SHP77 (cell line): ENCODE measurements around the gene TNK1.

Experiments used
- DNase-seq, 2 experiments: peaks; one replicate each; lab custom pipeline; 2025; lab: John Stamatoyannopoulos, UW

TNK1 gene

DNA sequence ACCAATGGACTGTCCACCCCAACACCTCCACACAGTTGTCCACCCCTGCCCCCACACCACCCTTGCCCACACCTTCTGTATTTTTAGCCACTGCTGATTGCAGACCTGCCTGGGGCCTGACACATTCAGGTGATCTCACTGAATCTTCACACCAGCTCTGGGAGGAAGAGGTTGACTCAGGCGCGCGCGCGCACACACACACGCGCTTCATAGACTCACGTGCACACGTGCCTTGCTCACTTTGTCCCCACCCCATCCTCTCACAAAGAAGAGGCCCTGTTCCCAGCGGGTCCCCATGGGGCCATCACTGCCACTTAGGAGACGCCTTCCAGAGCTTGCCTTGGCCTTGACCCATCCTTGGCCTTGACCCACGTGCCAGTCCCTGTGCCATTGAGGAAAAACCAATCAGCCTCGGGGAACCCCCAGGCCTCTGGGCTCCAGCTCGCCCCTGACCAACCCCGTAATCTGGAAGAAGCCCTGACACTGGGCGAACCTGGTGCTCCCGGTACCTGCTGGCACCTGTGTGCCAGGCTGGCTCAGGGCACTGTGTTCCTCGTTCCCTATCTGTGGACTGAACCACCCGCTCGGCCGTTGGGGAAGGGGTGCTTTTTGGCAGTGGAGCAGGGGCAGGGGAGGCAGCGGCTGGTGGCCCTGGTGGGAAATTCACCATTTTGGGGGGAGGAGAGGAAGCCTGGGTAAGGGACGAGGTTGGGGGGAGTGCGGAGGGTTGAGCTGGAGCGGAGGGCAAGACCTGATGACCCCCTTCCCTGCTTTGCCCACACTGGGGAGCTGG, 29.9 kb downstream of the TNK1 start:
- no peak for DNase-seq

DNA sequence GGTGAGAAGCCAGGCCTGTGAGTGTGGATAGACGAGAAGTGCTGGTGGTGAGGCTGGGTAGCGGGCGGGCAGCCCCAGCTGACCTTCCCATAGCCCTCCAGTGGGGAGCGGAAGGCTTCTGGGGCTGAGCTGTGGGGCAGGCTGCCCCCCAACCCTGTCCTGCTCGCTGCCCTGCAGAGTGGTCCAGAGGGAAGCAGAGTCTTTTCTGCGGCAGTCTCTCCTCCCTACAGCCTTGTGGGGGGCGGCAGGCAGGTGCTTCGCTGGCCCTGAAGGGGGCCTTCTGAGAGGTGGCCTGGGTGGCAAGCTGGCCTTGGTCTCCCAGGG, 30.5 kb downstream of the TNK1 start:
- DNase-seq = no peak

- DNase-seq = no peak
Measured at GRCh38 chr17:7413346-7413985, 32.6 kb downstream of the TNK1 start.

GRCh38 chr17:7414837-7415236, 33.9 kb downstream of the TNK1 start:
- DNase-seq = no peak

- no peak for DNase-seq
Measured at GRCh38 chr17:7415784-7416183, 34.9 kb downstream of the TNK1 start.

GRCh38 chr17:7416323-7416722, 35.4 kb downstream of the TNK1 start:
- DNase-seq = no peak

DNA sequence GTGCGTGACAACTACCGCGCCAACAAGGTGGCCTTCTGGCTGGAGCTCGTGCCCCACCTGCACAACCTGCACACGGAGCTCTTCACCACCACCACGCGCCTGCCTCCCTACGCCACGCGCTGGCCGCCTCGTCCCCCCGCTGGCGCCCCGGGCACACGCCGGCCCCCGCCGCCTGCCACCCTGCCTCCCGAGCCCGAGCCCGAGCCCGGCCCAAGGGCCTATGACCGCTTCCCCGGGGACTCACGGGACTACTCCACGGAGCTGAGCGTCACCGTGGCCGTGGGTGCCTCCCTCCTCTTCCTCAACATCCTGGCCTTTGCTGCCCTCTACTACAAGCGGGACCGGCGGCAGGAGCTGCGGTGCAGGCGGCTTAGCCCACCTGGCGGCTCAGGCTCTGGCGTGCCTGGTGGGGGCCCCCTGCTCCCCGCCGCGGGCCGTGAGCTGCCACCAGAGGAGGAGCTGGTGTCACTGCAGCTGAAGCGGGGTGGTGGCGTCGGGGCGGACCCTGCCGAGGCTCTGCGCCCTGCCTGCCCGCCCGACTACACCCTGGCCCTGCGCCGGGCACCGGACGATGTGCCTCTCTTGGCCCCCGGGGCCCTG, 36.3 kb downstream of the TNK1 start:
- no peak for DNase-seq

DNA sequence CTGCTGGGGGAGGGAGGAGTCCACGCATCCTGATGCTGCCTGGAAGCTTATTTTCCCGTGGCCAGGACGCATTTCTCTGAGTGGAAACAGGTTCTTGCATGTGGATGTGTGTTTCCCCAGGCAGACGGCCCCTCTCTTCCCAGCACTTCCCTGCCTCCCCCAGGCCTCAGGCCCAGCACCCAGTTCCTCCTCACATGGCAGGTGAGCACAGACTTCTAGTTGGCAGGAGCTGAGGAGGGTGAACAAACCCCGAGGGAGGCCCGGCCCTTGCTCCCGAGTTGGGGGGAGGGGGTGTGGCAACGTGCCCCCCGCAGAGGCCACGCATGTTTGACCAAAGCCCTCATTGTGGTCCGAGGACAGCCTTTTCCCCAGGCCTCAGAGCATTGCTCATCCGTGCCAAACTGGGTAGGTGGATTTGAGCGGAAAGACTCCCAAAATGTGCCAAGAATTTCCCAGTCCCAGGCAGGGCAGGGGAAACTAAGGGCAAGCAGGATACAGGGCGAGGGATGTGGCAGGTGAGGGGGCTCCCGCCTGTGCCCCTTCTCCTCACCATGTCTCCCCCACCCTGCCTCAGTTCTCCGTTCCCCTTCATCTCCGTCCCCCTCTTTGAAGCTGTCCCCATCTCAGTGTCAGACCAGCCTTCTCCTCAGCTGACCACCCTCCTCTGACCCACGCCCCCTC, 37.7 kb downstream of the TNK1 start:
- DNase-seq = no peak

DNA sequence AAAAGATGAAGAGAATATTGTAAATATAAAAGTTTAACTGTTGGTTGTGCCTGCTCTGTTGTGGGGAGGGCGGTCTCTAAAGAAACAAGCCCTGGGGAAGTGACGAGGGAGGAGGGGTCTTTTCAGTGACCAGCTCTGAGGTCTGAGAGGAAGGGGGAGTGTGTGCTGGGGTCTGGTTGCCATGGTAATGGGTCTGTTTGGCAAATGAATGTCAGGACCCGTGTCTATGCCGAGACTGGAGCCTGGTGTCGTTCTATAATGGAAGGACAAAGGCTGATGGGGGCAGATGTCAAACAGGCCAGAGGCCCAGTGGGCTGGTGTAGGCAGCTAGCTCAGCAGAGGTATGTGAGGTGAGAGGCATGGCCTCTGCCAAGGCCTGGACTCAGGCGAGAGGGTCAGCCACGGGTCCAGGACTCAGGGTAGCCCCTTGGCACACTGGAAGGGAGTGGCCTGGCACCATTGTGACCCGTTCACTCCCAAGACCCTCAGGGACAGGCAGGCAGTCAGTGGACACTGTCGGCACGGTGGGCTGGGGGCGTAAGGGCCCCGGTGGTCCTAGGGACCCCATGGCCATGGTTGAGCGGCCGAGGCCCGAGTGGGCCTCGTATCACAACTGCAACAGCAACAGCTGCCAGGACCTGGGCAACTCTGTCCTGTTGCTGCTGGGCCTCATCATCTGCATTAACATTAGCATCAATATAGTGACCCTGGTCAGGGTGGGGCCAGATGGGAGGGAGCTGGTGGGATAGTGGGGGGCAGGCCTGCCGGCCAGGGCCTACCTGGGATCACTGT, 39.1 kb downstream of the TNK1 start, which contains the start of gene SPEM1:
Gene SPEM1 (plus strand): TSS at position 506 of the 792 bp plus-strand sequence. CDS start 61 bp downstream, at position 567.
- DNase-seq = no peak

DNA sequence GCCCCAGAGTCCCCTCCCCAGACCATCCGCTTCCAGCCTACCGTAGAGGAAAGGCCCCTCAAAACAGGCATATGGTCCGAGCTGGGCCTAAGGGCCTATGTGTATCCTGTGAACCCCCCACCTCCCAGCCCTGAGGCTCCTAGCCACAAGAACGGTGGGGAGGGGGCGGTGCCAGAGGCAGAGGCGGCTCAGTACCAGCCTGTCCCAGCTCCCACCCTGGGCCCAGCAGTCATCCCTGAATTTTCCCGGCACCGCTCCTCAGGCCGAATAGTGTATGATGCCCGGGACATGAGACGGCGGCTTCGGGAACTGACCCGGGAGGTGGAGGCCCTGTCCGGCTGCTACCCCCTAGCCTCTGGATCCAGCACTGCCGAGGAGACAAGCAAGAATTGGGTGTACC, 40.3 kb downstream of the TNK1 start:
- DNase-seq = no peak

- DNase-seq = peak; percentile 57 to 65
Measured at GRCh38 chr17:7423679-7424078, 42.8 kb downstream of the TNK1 start.

- DNase-seq = no peak
Measured at GRCh38 chr17:7425316-7425715, 44.4 kb downstream of the TNK1 start, which contains the start of gene SPEM2. TSS of gene SPEM2 (plus strand) at chr17:7425616. CDS start at chr17:7425689, 73 bp downstream.

GRCh38 chr17:7425756-7426155, 44.9 kb downstream of the TNK1 start:
- DNase-seq = no peak

- DNase-seq = no peak
Measured at GRCh38 chr17:7426203-7426863, 45.4 kb downstream of the TNK1 start.

DNA sequence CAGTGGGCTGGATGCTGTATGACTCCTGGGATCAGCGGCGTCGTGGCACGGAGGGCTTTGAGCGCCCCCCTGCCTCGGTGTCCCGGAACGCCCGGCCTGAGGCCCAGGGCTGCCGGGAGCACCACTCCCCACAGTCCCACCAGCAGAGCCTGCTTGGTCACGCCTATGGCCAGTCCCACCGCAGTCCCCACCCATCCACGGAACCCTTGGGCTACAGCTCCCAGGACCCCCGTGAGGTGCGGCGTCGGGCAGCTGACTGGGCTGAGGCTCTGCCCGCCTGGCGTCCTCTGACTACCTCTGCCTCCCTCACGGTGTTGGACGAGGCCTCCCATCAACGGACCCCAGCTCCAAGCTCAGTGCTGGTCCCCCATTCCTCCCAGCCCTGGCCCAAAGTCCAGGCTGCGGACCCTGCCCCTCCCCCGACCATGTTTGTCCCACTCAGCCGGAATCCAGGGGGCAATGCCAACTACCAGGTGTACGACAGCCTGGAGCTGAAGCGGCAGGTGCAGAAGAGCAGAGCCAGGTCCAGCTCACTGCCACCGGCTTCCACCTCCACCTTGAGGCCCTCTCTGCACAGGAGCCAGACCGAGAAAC, 46.1 kb downstream of the TNK1 start:
- DNase-seq = no peak

DNA sequence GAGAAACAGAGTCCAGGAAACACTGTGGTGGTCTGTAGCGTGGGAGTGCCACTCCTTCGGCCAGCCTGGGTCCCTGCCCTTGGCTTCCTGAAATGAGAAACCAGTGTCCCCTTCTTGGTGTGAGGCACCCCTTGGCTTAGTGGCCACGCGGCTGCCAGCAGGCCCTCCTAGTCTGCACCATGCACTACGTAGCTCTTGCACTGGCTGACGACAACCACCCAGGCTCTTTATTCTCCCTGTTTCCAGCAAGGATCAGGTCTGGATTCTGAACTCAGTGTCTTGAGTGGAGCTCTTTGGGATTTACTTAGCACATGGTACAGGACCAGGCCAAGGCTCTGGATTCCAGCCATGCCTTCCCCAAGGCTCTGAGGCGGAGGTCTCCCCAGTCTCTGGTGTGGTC, 46.7 kb downstream of the TNK1 start:
- DNase-seq = no peak

DNA sequence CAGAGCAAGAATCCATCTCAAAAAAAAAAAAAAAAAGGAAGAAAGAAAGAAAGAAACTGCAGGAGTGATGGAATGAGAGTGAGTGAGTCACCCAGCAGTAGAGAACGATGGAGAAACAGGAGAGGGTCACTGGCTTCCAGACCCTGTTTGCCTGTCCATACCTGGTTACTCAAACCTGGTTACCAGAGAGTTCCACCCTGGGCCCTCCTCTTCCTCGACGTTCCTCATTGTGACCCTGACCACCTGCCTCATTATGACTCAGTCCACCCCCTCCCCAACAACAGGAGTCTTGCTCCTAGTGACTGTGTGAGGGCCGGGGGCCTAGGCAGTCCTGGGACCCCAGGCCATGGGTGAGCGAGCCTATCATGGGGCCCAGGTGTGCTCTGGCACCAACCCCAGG, 47.7 kb downstream of the TNK1 start, which contains the start of gene SPEM3:
Gene SPEM3 (plus strand): TSS at position 301 of the 400 bp plus-strand sequence. CDS start 46 bp downstream, at position 347.
- DNase-seq = no peak

DNA sequence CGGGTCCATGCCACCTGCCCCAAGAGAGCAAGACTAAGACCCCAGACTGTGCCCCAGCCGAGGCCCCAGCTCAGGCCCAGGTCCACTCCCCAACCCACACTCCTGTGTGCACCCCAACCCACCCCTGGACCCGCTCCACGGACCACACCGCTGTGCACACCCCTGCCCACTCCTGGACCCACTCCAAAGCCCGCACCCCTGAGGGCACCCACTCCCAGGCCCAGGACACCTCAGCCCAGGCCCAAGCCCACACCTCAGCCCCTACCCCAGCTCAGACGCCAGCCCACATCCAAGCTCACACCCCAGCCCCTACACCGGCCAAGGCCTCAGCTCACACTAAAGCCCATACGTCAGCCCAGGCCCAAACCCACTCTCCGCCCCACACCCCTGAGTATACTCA, 48.8 kb downstream of the TNK1 start:
- DNase-seq = no peak

DNA sequence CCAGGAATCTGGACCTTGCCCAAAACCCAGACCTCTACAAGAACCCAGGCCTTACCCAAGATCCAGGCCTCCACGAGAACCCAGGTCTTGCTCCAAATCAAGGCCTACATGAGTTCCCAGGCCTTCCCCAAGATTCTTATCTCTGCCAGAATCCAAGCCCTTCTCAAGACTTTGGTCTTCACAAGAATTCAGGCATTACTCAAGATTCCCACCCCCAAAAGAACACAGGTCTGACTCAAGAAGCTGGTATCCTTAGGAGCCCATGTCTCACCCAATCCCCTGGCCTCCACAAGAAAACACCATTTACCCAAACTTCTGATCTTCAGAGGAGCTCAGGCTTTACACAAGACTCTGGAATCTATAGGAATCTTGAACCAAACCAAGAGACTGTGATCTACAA, 50.3 kb downstream of the TNK1 start:
- no peak for DNase-seq

DNA sequence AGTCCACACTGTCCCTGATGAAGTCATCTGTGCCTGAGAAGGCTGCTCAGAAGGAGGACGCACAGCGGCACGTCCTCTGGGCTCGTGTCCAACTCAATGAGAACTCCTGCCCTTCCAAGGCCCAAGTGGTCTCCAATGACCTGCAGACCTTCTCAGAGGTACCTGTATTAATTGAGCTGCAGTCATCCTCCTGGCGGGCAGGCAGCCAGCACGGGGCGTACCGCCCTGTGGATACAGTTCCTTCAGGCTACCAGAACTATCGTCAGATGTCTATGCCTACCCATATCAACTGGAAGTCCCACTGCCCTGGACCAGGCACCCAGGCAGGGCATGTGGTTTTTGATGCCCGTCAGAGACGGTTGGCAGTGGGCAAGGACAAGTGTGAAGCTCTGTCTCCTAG, 51.4 kb downstream of the TNK1 start:
- no peak for DNase-seq
